Esophagus muscularis mucosa (tissue), 4 donors: ENCODE data around the gene ANK3. TPM values are rescaled to one million over a fixed set of nuclear protein-coding genes. Genes with fewer than 3 reads are reported as not detected.

Source experiments
- DNase-seq: peaks from one replicate; pipeline ENCODE4 v3.0.0-alpha.2; 2017; ENCODE audit errors: extremely low spot score
- H3K27ac ChIP-seq, 4 donors: fragments of 200-600 bp; sonication (generic); replicated peaks in 1 of 4; 1 replicate in 3 of 4; 2 replicates in 1 of 4; pipeline ENCODE4 v1.5.1; 2016 to 2019; ENCODE audit warnings: mild to moderate bottlenecking in 1 of 4
- H3K27me3 ChIP-seq, 4 donors: fragments of 200-600 bp; sonication (generic); one replicate each; pipeline versions ENCODE4 v1.5.1 to v1.6.0; 2016 to 2019
- H3K36me3 ChIP-seq, 4 donors: fragments of 200-600 bp; sonication (generic); one replicate each; pipeline ENCODE4 v1.5.1; 2016 to 2019
- H3K4me1 ChIP-seq, 4 donors: fragments of 200-600 bp; sonication (generic); one replicate each; pipeline ENCODE4 v1.5.1; 2016 to 2019
- H3K4me3 ChIP-seq, 4 donors: fragments of 200-600 bp; sonication (generic); 1 replicate in 2 of 4; 2 replicates in 2 of 4; pipeline ENCODE4 v1.5.1; 2016 to 2019; ENCODE audit warnings: mild to moderate bottlenecking in 4 of 4, moderate library complexity in 1 of 4
- H3K9me3 ChIP-seq, 4 donors: fragments of 200-600 bp; sonication (generic); 1 replicate in 3 of 4; 2 replicates in 1 of 4; pipeline ENCODE4 v1.5.1; 2016 to 2019
- EP300 ChIP-seq: sonication (generic); formaldehyde crosslinking; IDR thresholded peaks from one replicate; pipeline ENCODE4 v1.6.1; 2017; ENCODE audit warnings: antibody characterized with exemption
- POLR2A ChIP-seq: fragments of 450-650 bp; IDR thresholded peaks from one replicate; pipeline ENCODE4 v1.6.1; 2017; ENCODE audit warnings: antibody characterized with exemption, moderate library complexity, mild to moderate bottlenecking, low read depth
- POLR2AphosphoS5 ChIP-seq, 2 donors: sonication (generic); formaldehyde crosslinking; IDR thresholded peaks; one replicate each; pipeline ENCODE4 v1.6.1; 2017; ENCODE audit warnings: antibody characterized with exemption in 2 of 2
- WGBS: methylation state at CpG from one replicate; pipeline ENCODE4 v1.1.5; 2018; 5-methylcytosine and 5-hydroxymethylcytosine counted together
- intact Hi-C: fragments of 100-400 bp; cut with DNase I; formaldehyde crosslinking; loops from one replicate; pipeline ENCODE4 v1.15.1; 2023
- total RNA-seq, 4 donors: library from RNA; depleted of rRNA; stranded (reverse); fragments of >200 nt; gene quantifications; one replicate each; pipeline versions ENCODE4 v1.1.0 to v1.2.1, GENCODE V29; 2016
- TF ChIP-seq, protein P1 (sequence below), 3 experiments: fragments of 200-600 bp in 2 of 3; fragments of 450-650 bp in 1 of 3; sonication (generic) in 2 of 3; IDR thresholded peaks; one replicate each; pipeline ENCODE4 v1.5.1; 2017 to 2019; ENCODE audit warnings: antibody characterized with exemption in 3 of 3, mild to moderate bottlenecking in 2 of 3, moderate library complexity in 1 of 3

Gene ANK3
- total RNA-seq, 4 donors from 2014 or later, result 25.5 to 44.9 (median 26.6) TPM

DNA sequence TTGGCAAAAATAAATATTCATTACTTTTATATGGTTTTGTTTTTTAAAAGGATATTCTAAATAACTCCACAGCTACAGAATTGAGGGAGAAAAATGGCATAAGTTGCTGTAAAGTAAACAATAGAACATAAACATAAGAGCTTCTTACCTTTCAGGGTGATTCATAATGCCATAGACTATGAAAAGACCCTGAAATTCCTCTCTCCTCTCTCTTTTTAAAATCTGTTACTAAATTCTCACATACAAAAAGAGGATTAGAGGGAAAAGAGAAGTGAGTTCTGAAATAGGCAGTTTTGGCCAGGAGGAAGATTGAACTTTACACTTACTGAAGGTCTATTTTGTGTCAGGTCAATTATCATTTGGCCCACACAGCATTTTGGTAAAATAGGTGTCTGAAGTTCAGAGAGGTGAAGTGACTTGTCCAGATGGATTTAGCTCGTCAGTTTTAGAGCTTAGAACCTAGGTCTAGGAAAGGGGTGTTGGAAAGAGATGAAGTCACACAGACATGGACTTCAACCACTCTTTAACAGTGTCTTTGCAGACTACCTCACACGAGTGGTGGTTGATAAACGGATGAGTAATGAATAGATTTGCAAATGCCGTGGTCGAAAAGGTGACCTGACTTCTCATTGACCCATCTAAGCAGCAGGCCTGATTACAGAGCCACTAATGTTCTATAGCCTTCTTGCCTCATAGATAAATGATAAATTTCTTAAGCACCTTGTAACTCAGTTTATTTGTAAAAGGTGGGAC, 292.7 kb downstream of the ANK3 start:
- no peaks in the 10 kb centered on the region for H3K4me1 ChIP-seq
- H3K36me3 ChIP-seq, result peaks cover 0 to 14% (median 0%) of the 10 kb centered on the region in 4 donors
- TF ChIP-seq POLR2A (no peak), POLR2AphosphoS5 (IDR thresholded peaks at IDR 0.05) (no peak), EP300 (no peak)
- TF ChIP-seq, protein P1, sequence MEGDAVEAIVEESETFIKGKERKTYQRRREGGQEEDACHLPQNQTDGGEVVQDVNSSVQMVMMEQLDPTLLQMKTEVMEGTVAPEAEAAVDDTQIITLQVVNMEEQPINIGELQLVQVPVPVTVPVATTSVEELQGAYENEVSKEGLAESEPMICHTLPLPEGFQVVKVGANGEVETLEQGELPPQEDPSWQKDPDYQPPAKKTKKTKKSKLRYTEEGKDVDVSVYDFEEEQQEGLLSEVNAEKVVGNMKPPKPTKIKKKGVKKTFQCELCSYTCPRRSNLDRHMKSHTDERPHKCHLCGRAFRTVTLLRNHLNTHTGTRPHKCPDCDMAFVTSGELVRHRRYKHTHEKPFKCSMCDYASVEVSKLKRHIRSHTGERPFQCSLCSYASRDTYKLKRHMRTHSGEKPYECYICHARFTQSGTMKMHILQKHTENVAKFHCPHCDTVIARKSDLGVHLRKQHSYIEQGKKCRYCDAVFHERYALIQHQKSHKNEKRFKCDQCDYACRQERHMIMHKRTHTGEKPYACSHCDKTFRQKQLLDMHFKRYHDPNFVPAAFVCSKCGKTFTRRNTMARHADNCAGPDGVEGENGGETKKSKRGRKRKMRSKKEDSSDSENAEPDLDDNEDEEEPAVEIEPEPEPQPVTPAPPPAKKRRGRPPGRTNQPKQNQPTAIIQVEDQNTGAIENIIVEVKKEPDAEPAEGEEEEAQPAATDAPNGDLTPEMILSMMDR (IDR thresholded peaks at IDR 0.05), result no peak
- no peak overlapping the region for H3K27ac ChIP-seq
- no peak for DNase-seq
- H3K4me3 ChIP-seq, result no peak overlapping the region
- no peaks in the 10 kb centered on the region for H3K9me3 ChIP-seq
- WGBS, result 82% methylated on average over 5 of the region's 5 CpGs
- H3K27me3 ChIP-seq, result no peaks in the 10 kb centered on the region
- intact Hi-C loops, result no loop called here

DNA sequence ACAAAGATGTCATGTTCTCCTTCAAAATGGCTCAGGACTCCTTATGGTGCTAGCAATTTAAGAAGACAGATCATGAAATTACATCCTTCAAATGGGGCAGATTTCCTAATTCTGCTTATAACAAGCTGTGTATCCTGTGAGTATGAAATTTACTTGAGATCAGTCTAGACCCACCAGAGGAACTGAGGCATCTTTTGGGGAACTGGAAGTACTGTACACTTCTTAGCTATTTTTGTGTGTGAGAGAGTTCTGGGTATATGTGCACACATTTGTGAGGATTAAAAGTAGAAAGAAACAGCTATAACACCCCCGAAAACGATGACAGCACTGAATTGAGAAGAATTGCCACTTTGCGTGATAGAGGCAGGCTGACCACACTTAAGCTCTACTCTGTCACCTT, 296.4 kb downstream of the ANK3 start:
- no peak overlapping the region for H3K27ac ChIP-seq
- H3K4me1 ChIP-seq, result no peaks in the 10 kb centered on the region
- TF ChIP-seq, protein P1 (IDR thresholded peaks at IDR 0.05), result no peak
- TF ChIP-seq EP300 (no peak), POLR2A (no peak), POLR2AphosphoS5 (IDR thresholded peaks at IDR 0.05) (no peak)
- no peak overlapping the region for H3K4me3 ChIP-seq
- DNase-seq, result no peak
- no peaks in the 10 kb centered on the region for H3K27me3 ChIP-seq
- WGBS, result 89% methylated on average over 3 of the region's 3 CpGs
- intact Hi-C loops, result no loop called here
- H3K36me3 ChIP-seq, result peaks cover 0 to 8% (median 0%) of the 10 kb centered on the region in 4 donors
- no peaks in the 10 kb centered on the region for H3K9me3 ChIP-seq

DNA sequence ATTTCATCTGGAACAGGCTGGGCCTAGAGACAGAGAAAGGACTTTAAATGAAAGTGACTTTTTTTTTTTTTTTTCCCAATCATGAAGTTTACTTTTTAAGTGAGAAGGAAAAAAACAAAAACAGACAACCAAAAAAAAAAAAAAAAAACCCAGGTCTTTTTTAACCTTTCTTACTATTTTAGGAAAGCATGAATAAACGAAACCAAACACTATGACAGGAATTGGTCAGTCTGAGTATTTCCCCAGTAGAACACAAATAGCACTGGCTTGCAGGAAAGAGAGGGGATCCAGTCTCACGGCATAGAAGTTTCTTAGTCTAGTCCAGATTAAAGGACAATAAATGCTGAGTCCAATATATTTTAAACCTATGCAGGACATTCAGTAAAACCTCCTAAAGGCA, 302.8 kb downstream of the ANK3 start:
- 89% methylated on average over 2 of the region's 2 CpGs for WGBS
- Histone ChIP-seq H3K27me3 (no peaks in the 10 kb centered on the region), H3K4me3 (no peak overlapping the region), H3K9me3 (no peaks in the 10 kb centered on the region), H3K4me1 (no peaks in the 10 kb centered on the region), H3K36me3 (peaks cover 0 to 63% (median 0%) of the 10 kb centered on the region in 4 donors), H3K27ac (no peak overlapping the region)
- no peak for DNase-seq
- intact Hi-C loops, result no loop called here
- TF ChIP-seq POLR2AphosphoS5 (IDR thresholded peaks at IDR 0.05) (no peak), POLR2A (no peak), EP300 (no peak)
- TF ChIP-seq, protein P1 (IDR thresholded peaks at IDR 0.05), result no peak

DNA sequence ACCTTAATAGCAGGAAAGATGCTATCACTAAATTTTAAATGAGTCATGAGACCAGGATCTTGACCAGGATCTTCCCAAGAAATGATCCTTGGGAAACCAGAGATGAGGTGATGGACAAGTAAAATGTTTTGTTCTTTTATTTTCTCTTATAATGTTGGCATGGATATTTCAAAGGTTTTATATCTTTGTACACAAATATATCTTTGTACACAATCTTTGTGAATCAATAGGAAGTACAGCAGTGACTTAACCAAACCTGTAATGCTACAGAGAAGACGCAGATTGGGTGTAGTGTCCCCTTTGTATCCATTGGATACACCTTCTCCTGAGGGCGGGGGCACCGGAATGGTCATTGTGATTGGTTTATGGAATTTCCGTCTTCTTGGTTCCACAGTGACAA, 303.3 kb downstream of the ANK3 start:
- H3K4me1 ChIP-seq, result no peaks in the 10 kb centered on the region
- TF ChIP-seq POLR2AphosphoS5 (IDR thresholded peaks at IDR 0.05), result no peak
- TF ChIP-seq, protein P1 (IDR thresholded peaks at IDR 0.05), result no peak
- TF ChIP-seq POLR2A, result no peak
- TF ChIP-seq EP300, result no peak
- no peak overlapping the region for H3K27ac ChIP-seq
- H3K27me3 ChIP-seq, result no peaks in the 10 kb centered on the region
- no peaks in the 10 kb centered on the region for H3K9me3 ChIP-seq
- intact Hi-C loops, result no loop called here
- no peak for DNase-seq
- 98% methylated on average over 4 of the region's 4 CpGs for WGBS
- H3K36me3 ChIP-seq, result peaks cover 0 to 66% (median 0%) of the 10 kb centered on the region in 4 donors
- H3K4me3 ChIP-seq, result no peak overlapping the region
